ENCODE data around the gene DHX8.
"Not testable (repeated sequence)": the region's sequence is repeated elsewhere in the genome, so short reads cannot be mapped to it uniquely, and the experiment has no call there.

DHX8 gene

DNA sequence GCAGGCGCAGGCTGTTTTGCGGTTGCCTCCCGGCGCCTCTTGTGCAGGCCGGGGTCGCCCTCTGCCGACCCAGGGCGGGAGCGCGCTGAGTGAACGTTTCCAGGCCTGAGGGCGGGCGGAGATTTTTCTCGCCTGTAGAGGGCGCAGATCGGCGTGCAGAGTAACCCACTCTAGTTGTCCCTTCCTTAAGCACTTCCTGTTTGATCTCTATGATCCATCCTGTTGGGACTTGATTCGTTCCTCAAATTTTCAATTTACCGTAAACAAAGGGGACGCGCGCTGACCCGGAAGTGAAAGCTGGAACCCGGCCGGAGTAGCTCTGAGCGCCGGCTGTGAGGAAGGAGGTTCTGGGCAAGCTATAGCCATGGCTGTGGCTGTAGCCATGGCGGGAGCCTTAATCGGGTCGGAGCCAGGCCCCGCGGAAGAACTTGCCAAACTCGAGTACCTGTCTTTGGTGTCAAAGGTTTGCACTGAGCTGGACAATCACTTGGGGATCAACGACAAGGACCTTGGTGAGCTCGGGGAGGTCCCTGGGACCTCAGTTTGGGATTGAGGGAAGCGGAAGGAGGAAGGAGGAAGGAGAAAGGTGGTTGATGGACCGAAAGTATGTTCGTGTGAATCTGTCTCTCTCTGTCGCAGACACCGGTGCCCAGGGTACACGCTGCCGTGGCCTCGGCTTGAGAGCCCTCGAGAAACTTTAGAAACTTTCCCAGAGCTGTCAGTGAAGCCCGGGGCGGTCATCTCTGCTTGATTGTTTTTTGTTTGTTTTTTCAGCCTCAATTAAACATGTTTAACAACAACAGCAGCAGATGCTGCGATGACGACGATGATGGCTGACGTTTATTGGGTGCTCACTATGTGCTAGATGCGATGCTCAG is at the start of gene DHX8:
TSS of gene DHX8 (plus strand) at position 302 of the 878 bp plus-strand sequence. CDS start at position 365, 63 bp downstream.
- peak; percentile 98 for DNase-seq

DNA sequence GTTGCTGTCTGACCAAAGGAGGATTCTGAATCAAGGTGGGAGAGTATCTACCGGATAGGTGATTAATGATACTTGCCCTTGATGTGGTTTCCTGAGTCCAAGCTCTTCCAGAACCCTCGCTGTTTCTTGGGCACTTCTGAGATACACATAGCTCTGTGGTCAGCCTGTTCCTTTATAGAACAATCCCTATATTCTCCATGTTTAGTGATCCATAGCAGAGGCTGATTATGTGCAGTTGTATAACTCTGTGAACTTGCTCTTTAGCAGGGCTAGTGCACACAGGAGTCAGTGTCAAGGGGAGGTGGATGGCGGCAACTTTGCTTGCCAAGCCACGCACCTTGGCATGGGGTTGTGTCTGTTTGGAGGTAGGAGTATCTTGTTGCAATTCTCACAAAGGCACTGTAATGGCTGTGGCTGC is 48.9 kb upstream of the DHX8 start:
- DNase-seq = no peak

DNA sequence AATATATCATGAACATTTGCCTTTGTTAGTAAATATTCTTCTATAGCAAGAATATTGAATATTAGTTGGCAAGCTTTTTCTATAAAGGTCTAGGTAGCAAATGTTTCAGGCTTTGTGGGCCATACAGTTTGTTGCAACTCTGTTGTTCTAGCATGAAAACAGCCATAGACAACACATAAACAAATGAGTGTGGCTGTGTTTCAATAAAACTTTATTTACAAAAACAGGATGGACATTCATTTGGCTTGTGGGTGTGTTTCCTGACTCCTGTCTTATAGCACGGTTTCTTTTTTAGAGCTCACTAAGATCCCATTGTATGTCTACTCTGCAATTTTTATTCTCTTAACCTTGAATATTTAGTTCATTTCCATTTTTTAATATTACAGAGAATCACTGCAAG is 46.0 kb upstream of the DHX8 start:
- DNase-seq = no peak

- no peak for DNase-seq
Observed at GRCh38 chr17:43438626-43439025, 45.1 kb upstream of the DHX8 start.

- DNase-seq = no peak
Observed at GRCh38 chr17:43439041-43439440, 44.7 kb upstream of the DHX8 start.

- DNase-seq = no peak
Observed at GRCh38 chr17:43442711-43443110, 41.1 kb upstream of the DHX8 start.

DNA sequence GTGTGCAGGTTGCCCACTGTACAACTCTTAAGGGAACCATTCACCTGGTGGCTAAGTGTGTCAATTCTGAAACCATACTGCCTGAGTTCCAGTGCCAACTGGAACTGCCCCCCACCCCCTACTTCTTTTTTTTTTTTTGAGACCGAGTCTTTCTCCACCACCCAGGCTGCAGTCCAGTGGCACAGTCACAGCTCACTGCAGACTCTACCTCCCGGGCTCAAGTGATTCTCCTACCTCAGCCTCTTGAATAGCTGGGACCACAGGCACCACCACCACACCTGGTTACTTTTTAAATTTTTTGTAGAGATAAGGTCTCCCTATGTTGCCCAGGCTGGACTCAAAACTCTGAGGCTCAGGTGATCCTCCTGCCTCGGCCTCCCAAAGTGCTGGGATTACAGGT is 40.4 kb upstream of the DHX8 start:
- no peak for DNase-seq

GRCh38 chr17:43444223-43445008 is 39.4 kb upstream of the DHX8 start:
- no peak for DNase-seq

- DNase-seq = no peak
Observed at GRCh38 chr17:43445009-43445589, 38.7 kb upstream of the DHX8 start.

DNA sequence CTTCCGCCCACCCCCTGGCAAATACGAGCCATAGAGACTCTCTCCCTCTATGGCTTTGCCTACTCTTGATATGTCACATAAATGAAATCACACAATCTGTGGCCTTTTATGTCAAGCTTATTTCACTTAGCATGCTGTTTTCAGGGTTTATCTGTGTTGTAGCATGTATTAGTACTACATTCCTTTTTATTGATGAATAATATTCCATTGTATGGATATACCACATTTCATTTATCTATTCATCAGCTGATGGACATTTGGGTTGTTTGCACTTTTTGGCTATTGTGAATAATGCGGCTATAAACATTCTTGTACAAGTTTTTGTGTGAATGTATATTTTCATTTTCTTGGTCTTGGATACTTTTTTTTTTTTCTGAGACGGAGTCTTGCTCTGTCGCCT is 37.0 kb upstream of the DHX8 start:
- no peak for DNase-seq

DNA sequence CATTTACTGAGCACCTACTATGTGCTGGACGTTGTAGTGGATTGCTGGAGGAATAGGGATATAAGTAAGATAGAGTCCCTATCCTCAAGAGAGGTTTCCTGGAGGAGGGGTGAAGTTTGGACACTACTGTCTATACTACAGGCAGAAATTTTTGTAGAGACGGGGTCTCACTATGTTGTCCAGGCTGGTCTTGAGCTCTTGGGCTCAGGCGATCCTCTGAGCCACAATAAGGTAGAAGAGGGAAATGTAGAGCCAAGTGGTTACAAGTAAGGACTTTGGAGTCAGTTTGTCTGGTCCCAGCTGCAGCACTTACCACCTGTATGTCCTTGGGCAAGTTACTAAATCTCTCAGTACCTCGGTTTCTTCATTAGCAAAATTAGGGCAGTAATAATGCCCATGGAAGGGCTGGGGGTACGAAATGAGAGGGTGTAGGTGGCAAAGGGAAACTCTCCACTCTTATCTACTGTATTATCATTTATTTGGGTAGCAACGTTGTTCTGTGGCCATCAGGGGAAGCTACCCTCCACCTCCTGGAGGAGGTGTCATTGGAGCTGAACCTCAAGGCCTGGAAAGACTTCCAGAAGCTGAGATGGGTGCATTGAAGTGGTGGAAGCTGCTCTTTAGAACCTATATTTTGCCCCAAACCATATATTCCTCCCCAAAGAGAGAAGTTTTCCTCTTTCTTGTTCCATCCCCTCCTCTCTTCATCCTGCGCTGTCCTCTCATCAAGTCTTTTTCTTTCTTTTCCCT is 34.9 kb upstream of the DHX8 start:
- DNase-seq = no peak

GRCh38 chr17:43449470-43450248 is 34.1 kb upstream of the DHX8 start:
- no peak for DNase-seq

DNA sequence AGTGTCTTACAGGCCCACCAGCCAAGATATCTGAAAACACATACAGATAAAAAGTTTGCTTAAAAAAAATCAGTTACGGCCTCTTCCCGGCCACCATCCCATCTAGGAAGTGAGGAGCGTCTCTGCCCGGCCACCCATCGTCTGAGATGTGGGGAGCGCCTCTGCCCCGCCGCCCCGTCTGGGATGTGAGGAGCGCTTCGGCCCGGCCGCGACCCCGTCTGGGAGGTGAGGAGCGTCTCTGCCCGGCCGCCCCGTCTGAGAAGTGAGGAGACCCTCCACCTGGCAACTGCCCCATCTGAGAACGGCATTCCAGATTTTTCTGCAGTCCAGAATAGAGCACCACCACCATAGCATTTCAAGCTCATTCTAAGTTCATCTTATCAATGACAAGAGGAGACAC is 33.0 kb upstream of the DHX8 start:
- DNase-seq = not testable (repeated sequence)

DNA sequence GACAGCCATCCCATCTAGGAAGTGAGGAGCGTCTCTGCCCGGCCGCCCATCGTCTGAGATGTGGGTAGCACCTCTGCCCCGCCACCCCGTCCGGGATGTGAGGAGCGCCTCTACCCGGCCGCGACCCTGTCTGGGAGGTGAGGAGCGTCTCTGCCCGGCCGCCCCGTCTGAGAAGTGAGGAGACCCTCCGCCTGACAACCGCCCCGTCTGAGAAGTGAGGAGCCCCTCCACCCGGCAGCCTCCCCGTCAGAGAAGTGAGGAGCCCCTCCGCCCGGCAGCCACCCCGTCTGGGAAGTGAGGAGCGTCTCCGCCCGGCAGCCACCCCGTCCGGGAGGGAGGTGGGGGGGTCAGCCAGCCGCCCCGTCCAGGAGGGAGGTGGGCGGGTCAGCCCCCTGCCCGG is 32.0 kb upstream of the DHX8 start:
- DNase-seq = not testable (repeated sequence)

DNA sequence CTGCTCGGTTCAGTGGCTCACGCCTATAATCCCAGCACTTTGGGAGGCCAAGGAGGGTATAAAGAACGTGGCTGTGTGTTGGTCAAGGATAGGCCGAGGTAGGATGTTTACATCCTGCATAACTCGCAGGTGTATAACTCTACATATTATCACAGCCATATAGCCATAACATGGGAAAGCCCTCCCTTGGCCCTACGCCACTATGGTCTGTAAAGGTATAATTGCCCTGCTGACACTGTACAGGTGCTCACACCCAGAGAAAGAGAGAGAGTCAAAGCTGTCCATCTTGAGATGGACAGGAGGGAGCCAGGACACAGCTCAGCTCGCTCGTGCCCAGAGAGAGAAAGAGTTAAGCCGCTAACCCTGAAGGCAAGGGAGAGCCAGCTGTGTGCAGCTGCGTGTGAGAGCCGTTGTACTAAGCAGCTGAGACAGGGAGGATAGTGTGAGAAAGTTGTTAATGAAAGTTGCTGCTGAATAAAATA is 30.4 kb upstream of the DHX8 start:
- no peak for DNase-seq

DNA sequence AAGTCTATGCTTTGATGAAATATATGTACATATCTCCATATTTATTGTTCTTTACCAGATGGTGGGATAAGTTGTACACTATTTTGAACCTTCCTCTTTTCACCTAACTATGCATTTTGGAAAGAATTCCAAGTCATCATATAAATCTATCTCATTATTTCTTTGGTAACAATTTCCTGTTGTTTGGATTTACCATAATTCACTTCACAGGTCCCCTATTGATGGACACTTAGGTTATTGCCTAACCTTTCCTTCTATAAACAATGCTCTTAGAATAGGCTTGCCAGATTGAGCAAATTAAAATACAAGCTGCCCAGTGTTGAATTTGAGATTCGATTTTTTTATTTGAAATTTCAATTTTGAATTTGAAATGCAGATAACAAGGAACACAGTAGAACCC is 28.9 kb upstream of the DHX8 start:
- DNase-seq = no peak

DNA sequence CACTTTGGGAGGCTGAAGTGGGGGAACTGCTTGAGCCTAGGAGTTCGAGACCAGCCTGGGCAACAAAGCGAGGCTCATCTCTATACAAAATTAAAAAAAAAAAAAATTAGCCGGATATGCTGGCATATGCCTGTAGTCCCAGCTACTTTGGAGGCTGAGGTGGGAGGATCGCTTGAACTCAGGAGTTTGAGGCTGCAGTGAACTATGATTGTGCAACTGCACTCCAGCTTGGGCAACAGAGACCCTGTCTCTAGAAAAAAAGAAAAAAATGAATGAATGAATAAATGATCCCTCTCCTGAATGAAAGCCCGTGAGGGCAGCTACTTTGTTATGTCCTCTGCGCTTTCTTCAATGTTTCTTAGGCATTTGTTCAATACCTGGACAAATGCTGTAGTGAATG is 27.7 kb upstream of the DHX8 start:
- DNase-seq = no peak

GRCh38 chr17:43456661-43457361 is 27.0 kb upstream of the DHX8 start:
- peak; percentile 7 for DNase-seq

DNA sequence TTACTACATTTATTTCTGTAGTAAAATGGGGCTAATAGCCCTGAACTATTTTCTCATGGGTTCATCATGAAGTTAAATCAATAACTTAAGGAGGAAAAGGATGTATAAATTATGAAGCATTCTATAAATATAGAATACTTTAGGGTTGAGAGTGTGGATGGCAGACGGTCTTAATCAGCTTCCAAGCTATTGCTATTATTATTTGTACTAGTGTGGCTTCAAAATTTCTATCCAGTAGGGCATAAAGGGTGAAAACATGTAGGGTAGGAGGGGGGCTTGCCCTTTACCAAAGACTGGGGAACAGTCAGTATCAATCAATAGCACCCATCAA is 26.4 kb upstream of the DHX8 start:
- no peak for DNase-seq

DNA sequence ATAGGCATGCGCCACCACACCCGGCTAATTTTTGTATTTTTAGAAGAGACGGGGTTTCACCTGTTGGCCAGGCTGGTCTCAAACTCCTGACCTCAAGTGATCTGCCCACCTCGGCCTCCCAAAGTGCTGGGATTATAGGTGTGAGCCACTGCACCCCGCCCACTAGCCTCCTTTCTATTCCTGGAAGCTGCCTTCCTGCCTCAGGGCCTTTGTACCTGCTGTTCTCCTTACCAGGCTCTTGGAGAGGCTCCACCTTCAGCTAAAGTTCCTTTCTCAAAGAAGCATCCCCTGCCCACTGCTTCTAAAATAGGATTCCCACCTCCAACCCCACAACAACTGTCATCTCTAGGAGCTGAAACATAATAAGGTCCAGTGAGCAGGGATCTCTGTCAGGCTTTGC is 23.9 kb upstream of the DHX8 start:
- not testable (repeated sequence) for DNase-seq

DNA sequence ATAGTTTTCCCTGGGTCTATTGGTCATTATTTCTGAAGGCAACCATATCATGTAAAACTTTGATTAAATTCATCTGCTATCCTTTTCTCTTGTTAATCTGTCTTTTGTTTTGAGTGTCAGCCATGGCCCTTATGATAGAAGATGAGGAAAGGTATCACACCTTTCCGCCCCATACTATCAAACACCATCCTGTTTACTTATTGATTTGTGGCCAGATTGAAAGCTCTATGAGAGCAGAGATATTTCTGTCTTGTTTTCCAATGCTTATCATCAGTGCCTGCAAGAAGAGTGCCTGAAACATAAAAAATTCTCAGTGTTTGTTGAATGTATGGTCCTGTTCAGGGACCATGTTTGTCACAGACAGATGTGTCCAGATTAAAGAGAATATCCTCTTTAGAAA is 22.6 kb upstream of the DHX8 start:
- no peak for DNase-seq

Data from stimulated activated CD4-positive, alpha-beta T cell treated with anti-CD3 and anti-CD28 coated beads, Interleukin-15, amount 100 ng/mL, for 24 hours (primary cell).